NCI-H82 (cell line): ENCODE data around the gene IL1RAPL2.

Experiments
- DNase-seq: peaks from one replicate; lab custom pipeline; 2025; lab: John Stamatoyannopoulos, UW

The IL1RAPL2 gene

GRCh38 chrX:105464618-105465017, 898.6 kb downstream of the IL1RAPL2 start:
- no peak for DNase-seq

GRCh38 chrX:105468741-105469140, 902.7 kb downstream of the IL1RAPL2 start:
- no peak for DNase-seq

GRCh38 chrX:105471597-105471996, 905.6 kb downstream of the IL1RAPL2 start:
- DNase-seq: no peak

GRCh38 chrX:105475801-105476200, 909.8 kb downstream of the IL1RAPL2 start:
- DNase-seq: no peak

- no peak for DNase-seq
These were observed 911.4 kb downstream of the IL1RAPL2 start for GRCh38 chrX:105477351-105477750.

- DNase-seq: no peak
These were observed 914.8 kb downstream of the IL1RAPL2 start for GRCh38 chrX:105480646-105481310.

- DNase-seq: no peak
These were observed 917.0 kb downstream of the IL1RAPL2 start for GRCh38 chrX:105483011-105483410.

- no peak for DNase-seq
These were observed 922.7 kb downstream of the IL1RAPL2 start for GRCh38 chrX:105488716-105489115.

GRCh38 chrX:105495376-105495775, 929.4 kb downstream of the IL1RAPL2 start:
- DNase-seq: no peak

GRCh38 chrX:105502336-105502735, 936.3 kb downstream of the IL1RAPL2 start:
- no peak for DNase-seq

GRCh38 chrX:105515561-105515960, 949.6 kb downstream of the IL1RAPL2 start:
- no peak for DNase-seq

GRCh38 chrX:105526431-105526830, 960.4 kb downstream of the IL1RAPL2 start:
- DNase-seq: no peak

- DNase-seq: no peak
These were observed 961.8 kb downstream of the IL1RAPL2 start for GRCh38 chrX:105527759-105528158.

- no peak for DNase-seq
These were observed 968.0 kb downstream of the IL1RAPL2 start for GRCh38 chrX:105533951-105534350.

- no peak for DNase-seq
These were observed 977.3 kb downstream of the IL1RAPL2 start for GRCh38 chrX:105543283-105543682.

- no peak for DNase-seq
These were observed 984.2 kb downstream of the IL1RAPL2 start for GRCh38 chrX:105550043-105550663.

GRCh38 chrX:105552395-105552794, 986.4 kb downstream of the IL1RAPL2 start:
- DNase-seq: peak; percentile 54

GRCh38 chrX:105553118-105553517, 987.1 kb downstream of the IL1RAPL2 start:
- DNase-seq: no peak

- DNase-seq: no peak
These were observed 998.5 kb downstream of the IL1RAPL2 start for GRCh38 chrX:105564501-105564900.

GRCh38 chrX:105565856-105566255, 999.9 kb downstream of the IL1RAPL2 start:
- DNase-seq: no peak

GRCh38 chrX:105567082-105567481, 1001.1 kb downstream of the IL1RAPL2 start:
- peak; percentile 34 for DNase-seq

GRCh38 chrX:105608745-105609144, 1042.7 kb downstream of the IL1RAPL2 start:
- no peak for DNase-seq

- DNase-seq: no peak
These were observed 1043.5 kb downstream of the IL1RAPL2 start for GRCh38 chrX:105609530-105609929.

GRCh38 chrX:105610411-105610810, 1044.4 kb downstream of the IL1RAPL2 start:
- DNase-seq: no peak
